ENCODE data around the gene VAC14. TPM values are rescaled to one million over a fixed set of nuclear protein-coding genes. Genes with fewer than 3 reads are reported as not detected.

The VAC14 gene
- total RNA-seq, 1 donor from 2014 or later, result 38.1 TPM

DNA sequence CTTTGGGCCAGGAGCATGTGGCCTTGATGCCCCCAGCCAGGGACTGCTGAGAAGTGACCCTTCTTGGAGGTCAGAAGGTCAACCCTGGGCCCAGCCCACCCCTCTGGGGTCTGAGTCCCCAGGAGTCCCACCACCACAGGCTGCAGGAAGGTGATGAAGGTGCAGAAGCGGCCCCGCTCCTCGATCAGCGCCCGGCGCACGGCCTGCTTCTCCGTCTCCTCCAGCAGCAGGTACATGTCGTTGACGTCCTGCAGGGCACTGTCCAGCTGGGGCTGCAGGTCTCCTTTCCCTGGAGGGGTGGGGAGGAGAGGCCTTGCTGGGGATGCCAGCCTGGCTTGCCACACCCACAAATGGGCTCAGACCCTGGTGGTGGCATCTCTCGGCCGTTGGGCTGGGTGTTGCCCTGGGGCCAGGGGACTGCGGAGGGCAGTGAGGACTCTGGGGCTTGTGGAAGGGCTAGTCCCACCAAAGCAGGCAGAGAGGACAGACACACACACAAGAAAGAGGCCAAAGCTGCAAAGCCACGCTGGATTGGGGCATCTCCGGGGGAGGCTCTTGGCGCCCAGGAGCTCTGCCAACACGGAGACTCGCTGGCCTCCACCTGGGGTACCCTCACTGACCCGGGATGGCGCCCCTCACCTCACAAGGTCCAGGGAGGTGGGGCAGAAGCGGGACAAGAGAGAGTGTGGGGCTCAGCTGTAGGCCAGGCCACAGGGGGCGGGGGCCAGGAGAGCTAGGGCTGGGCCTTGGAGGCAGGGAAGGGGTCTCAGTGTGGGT is 122.6 kb downstream of the VAC14 start:
- intact Hi-C loops (cut with DNase I), result loop anchor here (5.0 kb wide), 1 partner anchor 94 kb away; no protein-coding TSS in a partner anchor
- DNase-seq (ENCODE audit: extremely low spot score in 2 of 2), result no peak
- peaks cover 0 to 66% of the 10 kb centered on the region in 2 donors for H3K36me3 ChIP-seq
- H3K4me3 ChIP-seq, result no peak overlapping the region
- no peaks in the 10 kb centered on the region for H3K9me3 ChIP-seq
- no peaks in the 10 kb centered on the region for H3K27me3 ChIP-seq
- H3K27ac ChIP-seq, result peak overlapping the region; percentile 92
- TF ChIP-seq POLR2AphosphoS5 (IDR thresholded peaks at IDR 0.05; ENCODE audit: insufficient read depth in 1 of 2, low read depth in 1 of 2) (no peak), POLR2A (IDR thresholded peaks at IDR 0.05) (no peak)
- TF ChIP-seq, protein P1, sequence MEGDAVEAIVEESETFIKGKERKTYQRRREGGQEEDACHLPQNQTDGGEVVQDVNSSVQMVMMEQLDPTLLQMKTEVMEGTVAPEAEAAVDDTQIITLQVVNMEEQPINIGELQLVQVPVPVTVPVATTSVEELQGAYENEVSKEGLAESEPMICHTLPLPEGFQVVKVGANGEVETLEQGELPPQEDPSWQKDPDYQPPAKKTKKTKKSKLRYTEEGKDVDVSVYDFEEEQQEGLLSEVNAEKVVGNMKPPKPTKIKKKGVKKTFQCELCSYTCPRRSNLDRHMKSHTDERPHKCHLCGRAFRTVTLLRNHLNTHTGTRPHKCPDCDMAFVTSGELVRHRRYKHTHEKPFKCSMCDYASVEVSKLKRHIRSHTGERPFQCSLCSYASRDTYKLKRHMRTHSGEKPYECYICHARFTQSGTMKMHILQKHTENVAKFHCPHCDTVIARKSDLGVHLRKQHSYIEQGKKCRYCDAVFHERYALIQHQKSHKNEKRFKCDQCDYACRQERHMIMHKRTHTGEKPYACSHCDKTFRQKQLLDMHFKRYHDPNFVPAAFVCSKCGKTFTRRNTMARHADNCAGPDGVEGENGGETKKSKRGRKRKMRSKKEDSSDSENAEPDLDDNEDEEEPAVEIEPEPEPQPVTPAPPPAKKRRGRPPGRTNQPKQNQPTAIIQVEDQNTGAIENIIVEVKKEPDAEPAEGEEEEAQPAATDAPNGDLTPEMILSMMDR (IDR thresholded peaks at IDR 0.05), result no peak
- peaks cover 32% of the 10 kb centered on the region for H3K4me1 ChIP-seq

DNA sequence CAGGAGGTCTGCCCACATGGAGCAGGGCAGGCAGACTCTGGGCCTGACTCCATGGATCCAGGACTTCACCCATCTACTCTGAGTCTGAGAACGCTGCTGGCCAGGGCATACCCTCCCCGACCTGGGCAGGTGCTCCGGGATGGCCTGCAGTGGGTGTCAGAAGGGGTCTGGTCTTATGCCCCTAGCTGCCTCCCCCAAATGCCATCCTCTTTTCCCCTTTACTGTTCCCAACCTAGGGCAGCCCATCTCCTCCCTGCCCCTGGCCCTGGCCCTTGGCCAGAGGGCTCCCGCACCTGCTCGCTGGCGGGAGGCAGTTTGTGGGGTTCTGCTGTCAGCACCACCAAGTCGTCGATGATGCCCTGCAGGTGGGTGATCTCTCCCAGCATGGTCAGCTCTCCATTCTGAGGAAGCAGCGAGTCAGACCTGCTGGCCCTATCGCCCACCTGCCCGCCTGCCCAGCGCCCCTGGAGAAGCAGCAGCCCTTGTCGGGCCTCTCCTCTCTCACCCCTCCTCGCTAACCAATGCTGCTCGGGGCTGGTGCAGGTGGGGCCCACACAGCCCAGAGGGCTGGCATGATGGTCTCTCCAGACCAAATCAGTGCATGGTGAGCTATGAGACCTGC is 123.3 kb downstream of the VAC14 start:
- no peak for DNase-seq (ENCODE audit: extremely low spot score in 2 of 2)
- H3K27me3 ChIP-seq, result no peaks in the 10 kb centered on the region
- intact Hi-C loops (cut with DNase I), result loop anchor here (5.0 kb wide), 1 partner anchor 95 kb away; no protein-coding TSS in a partner anchor
- H3K36me3 ChIP-seq, result peaks cover 0 to 72% of the 10 kb centered on the region in 2 donors
- peaks cover 25% of the 10 kb centered on the region for H3K4me1 ChIP-seq
- H3K9me3 ChIP-seq, result no peaks in the 10 kb centered on the region
- no peak for TF ChIP-seq POLR2A (IDR thresholded peaks at IDR 0.05)
- TF ChIP-seq POLR2AphosphoS5 (IDR thresholded peaks at IDR 0.05; ENCODE audit: insufficient read depth in 1 of 2, low read depth in 1 of 2), result no peak
- TF ChIP-seq, protein P1 (IDR thresholded peaks at IDR 0.05), result no peak
- H3K27ac ChIP-seq, result no peak overlapping the region
- H3K4me3 ChIP-seq, result no peak overlapping the region

DNA sequence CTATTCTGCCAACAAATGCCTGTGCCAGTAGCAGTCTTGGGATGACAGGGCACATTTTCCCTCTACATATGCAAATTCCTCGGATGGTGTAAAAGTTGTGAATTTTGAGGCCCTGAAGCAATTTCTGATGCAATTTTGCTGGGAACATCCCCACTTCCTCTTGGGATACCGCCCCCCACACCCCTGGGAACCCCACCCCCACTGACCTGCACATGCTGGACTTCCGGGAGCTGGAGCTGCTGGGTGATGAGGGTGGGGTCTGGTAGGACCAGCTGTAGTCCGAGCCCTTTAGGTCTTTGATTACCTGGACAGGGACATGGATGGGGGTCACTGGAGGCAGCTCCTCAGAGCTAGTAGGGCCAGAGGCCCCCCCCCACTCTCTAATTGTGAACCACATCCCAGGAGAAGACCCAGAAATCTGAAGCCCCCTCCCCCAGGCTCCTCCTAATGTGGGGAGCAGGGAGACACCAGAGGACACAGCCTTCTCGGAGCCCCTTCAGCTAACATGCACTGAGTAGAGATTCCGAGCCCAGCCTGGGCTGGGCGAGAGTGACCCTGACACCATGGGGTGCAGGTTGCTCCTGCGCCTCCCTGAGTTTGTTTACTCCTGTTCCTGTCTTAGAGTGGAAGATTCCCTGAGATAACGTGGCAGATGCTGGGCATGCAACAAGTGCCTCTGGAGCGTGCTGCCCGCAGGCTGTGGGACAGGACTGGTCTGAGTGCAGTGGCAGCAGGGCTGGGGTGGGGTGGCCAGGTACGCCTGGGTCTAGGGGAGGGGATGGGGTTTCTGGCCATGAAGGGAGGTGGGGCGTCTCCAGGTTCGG is 124.1 kb downstream of the VAC14 start:
- Histone ChIP-seq H3K4me1 (peaks cover 18% of the 10 kb centered on the region), H3K36me3 (peaks cover 0 to 77% of the 10 kb centered on the region in 2 donors), H3K27me3 (no peaks in the 10 kb centered on the region), H3K4me3 (no peak overlapping the region), H3K9me3 (no peaks in the 10 kb centered on the region), H3K27ac (no peak overlapping the region)
- TF ChIP-seq, protein P1 (IDR thresholded peaks at IDR 0.05), result no peak
- TF ChIP-seq POLR2A (IDR thresholded peaks at IDR 0.05) (no peak), POLR2AphosphoS5 (IDR thresholded peaks at IDR 0.05; ENCODE audit: insufficient read depth in 1 of 2, low read depth in 1 of 2) (no peak)
- no peak for DNase-seq (ENCODE audit: extremely low spot score in 2 of 2)
- intact Hi-C loops (cut with DNase I), result loop anchor here (5.0 kb wide), 1 partner anchor 95 kb away; no protein-coding TSS in a partner anchor

- no peaks in the 10 kb centered on the region for H3K9me3 ChIP-seq
- no peak overlapping the region for H3K27ac ChIP-seq
- peaks cover 9% of the 10 kb centered on the region for H3K4me1 ChIP-seq
- no peaks in the 10 kb centered on the region for H3K27me3 ChIP-seq
- no peak for DNase-seq (ENCODE audit: extremely low spot score in 2 of 2)
- intact Hi-C loops (cut with DNase I), result loop anchor here (5.0 kb wide), 1 partner anchor 96 kb away; no protein-coding TSS in a partner anchor
- TF ChIP-seq, protein P1 (IDR thresholded peaks at IDR 0.05), result no peak
- no peak for TF ChIP-seq POLR2A (IDR thresholded peaks at IDR 0.05)
- no peak for TF ChIP-seq POLR2AphosphoS5 (IDR thresholded peaks at IDR 0.05; ENCODE audit: insufficient read depth in 1 of 2, low read depth in 1 of 2)
- H3K36me3 ChIP-seq, result peaks cover 0 to 86% of the 10 kb centered on the region in 2 donors
- H3K4me3 ChIP-seq, result no peak overlapping the region
These were observed 125.0 kb downstream of the VAC14 start for GRCh38 chr16:70675851-70676513.

All from vagina (tissue), 2 donors.